Stimulated activated CD4-positive, alpha-beta T cell treated with anti-CD3 and anti-CD28 coated beads, Interleukin-1b, Interleukin-23, amount 100 ng/mL, for 4 hours (primary cell): Measurements from ENCODE around the gene BHLHA15.

ENCODE experiments used
- DNase-seq, 2 donors: peaks; one replicate each; pipeline ENCODE4 v3.0.0-alpha.2; 2020; ENCODE audit warnings: low read depth in 2 of 2

The BHLHA15 gene

DNA sequence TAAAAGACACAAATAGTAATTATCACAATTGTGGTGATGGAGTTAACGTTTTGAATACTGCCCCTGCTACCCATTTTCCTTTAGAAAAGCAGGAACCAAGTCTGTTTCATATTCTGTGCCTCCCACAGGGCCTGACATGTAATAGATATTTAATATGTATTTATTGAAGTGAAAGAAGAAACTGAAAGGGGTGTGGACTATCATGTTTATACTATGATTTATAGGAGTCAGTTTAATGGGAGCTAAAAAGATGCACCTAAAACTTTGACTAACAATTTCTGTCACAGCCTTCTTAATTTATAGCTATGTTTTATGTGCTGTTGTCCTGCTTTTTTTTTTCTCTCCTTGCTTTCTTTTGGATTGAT is 24.1 kb upstream of the BHLHA15 start:
- no peak for DNase-seq

- no peak for DNase-seq
These were observed 21.7 kb upstream of the BHLHA15 start for GRCh38 chr7:98189559-98189958.

GRCh38 chr7:98191668-98192431 is 19.4 kb upstream of the BHLHA15 start:
- DNase-seq = no peak

GRCh38 chr7:98192781-98193457 is 18.3 kb upstream of the BHLHA15 start:
- no peak for DNase-seq

- DNase-seq = no peak
These were observed 17.6 kb upstream of the BHLHA15 start for GRCh38 chr7:98193474-98194180.

DNA sequence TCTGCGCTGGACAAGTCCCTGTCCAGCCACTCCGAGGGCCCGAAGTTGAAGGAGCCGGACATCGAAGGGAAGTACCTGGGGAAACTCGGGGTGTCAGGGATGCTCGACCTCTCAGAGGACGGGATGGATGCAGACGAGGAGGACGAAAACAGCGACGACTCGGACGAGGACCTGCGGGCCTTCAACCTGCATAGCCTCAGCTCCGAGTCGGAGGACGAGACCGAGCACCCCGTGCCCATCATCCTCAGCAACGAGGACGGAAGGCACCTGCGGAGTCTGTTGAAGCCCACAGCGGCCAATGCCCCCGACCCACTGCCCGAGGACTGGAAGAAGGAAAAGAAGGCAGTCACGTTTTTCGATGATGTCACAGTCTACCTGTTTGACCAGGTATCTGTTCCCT is 17.1 kb upstream of the BHLHA15 start:
- no peak for DNase-seq

GRCh38 chr7:98194672-98195457 is 16.4 kb upstream of the BHLHA15 start:
- DNase-seq = no peak

- DNase-seq = no peak
These were observed 14.3 kb upstream of the BHLHA15 start for GRCh38 chr7:98196706-98197605.

DNA sequence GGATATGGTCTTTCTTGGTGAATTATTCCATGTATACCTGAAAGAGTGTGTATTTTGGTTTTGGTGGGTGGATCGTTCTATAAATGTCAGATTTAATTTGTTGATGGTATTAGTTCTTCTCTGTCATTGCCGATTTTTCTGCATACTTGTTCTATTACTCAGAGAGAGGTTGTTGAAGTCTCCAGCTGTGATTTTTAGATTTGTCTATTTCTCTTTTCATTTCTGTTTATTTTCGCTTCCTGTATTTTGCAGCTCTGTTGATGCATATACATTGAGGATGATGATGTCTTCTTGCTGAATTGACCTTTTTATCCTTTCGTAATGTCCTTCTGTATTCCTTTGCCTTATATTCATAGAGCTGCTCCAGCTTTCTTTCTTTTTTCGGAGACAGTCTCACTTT is 12.1 kb upstream of the BHLHA15 start:
- DNase-seq = no peak

DNA sequence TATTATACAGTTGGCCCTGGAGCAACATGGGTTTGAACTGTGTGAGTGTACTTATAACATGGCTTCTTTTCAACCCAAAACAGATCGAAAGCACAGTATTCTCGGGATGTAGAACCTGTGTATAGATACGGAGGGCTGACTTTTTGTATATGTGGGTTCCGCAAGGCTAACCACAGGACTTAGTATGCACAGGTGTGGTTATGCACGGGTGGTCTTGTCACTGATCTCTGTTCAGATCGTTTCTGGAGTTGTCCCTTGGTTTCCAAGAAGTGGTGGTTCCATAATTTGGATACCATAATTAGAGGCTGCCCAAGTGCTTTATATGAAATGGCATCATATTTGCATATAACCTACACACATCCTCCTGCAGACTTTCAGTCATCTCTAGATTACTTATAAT is 10.9 kb upstream of the BHLHA15 start:
- DNase-seq = no peak

DNA sequence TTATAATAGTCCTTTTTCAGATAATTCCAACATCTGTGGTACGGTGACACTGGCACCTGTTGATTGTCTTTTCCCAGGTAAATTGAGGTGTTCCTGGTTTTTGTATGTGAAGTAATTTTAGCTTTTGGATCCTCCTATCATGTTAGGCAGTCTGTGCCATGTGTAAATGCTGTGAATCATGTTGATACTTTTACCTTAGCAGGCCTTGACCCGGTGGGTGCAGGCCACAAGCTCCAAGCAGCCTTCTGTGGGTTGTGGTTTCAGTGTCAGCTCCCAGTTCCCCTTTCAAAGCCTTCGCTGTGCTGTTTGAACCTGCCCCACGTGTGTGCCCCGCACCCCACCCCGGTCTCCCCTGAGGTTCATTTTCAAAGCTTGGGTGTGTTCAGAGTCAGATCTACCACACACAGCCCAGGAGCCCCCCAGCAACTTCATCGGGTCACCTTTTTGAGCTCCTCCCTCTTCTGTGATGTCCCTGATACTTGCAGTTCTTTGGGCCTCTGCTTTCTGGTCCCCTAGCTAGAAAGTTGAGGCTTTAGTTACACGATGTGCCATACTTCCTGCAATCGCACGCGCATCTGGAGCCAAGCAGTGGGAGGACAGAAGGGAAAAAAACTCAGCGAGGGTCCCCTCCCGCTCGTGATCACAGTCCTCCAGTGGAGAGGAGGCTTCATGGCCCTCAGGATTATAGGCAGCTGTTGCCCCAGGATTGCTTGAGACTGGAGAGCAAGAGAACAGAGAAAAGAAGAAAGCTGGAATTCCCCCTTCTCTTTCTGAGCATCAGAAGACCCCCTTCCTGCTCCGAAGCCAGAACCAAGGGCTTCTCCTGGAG is 8.7 kb upstream of the BHLHA15 start:
- peak; percentile 34 to 40 for DNase-seq

DNA sequence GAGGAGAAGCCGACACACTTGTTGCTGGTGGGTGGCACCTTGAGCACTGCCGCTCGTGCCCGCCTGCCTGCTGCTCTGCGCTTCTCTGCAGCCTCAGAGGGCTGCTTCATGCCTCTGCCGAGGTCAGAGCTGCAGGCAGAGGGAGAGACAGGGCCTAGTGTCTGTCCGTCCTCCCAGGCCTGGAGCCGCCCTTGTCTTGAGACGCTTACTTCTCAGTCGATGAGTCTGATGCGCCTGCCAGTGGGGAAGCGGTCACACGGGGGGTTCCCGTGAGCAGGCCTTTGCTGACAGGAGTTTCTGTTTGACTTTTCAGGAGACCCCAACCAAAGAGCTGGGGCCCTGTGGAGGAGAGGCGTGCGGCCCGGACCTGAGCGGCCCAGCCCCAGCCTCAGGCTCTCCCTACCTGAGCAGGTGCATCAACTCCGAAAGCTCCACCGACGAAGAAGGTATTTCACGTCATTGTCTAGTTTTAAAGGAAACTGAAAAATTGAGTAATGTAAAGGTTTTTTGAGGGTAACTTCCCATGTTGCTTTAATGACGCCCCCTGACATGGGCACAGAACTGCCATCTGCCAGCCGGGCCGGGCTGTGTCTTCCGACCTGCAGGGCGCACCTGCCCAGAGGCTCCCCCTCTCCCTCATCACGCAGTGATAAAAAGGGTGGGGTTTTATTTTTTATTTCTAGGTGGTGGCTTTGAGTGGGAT is 7.8 kb upstream of the BHLHA15 start:
- DNase-seq = no peak

DNA sequence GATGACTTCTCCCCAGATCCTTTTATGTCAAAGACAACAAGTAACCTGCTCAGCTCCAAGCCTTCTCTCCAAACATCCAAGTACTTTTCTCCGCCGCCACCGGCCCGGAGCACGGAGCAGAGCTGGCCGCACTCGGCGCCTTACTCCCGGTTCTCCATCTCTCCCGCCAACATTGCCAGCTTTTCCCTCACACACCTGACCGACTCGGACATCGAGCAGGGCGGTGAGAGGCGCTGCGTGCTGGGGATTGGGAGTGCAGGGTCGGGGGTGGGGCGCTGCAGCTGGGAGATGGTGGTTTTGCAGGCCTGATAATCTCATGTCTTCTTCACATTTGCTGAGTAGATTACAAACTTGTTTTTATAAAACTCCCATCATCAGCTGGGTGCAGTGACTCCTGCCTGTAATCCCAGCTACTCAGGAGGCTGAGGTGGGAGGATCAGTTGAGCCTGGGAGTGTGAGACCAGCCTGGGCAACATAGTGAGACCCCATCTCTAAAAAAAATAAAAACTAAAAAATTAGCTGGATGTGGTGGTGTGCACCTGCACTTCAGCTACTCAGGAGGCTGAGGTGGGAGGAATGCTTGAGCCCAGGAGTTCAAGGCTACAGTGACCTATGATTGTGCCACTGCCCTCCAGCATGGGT is 7.2 kb upstream of the BHLHA15 start:
- DNase-seq = no peak

GRCh38 chr7:98204670-98205069 is 6.6 kb upstream of the BHLHA15 start:
- DNase-seq = no peak

GRCh38 chr7:98205162-98205845 is 5.9 kb upstream of the BHLHA15 start:
- no peak for DNase-seq

DNA sequence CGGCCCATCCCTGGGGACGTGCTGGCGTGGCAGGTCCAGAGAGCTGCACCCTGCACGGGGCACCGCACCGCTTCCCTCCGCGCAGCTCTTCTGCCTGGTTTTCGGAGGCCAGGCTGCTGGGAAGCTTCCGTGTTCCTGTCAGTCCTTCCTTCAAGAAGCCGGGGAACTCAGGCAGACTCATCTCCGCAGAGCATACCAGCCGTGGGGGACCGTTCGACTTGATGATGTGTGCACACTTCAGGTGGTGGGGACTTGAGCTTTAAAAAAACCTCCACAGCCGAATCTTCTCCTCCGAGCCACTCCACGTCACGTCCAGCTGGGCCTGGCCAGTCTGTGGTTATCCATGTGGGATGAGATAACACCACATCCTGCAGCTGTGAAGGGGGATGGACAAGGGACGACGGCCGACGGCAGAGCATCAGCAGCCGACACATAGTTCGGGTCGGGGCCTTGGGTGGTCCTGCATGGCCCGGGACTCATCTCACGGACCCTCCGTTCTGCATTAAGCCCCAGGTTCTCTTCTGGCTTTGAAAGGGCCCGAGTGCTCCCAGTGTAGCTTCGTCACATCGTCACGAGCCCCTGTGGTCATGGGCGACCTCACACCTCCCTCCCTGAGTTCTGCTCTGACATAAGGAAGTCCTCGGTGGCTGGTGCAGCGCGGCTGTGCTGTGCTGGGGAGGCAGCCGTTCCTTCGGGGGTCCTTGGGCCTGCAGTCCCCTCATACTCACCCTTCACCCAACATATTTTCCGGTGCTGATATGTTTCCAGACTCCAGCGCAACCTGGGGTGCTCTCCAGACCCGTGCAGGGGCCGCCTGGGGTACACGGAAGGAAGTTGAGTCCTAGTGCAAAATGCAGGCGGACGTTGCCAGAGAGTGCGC is 4.5 kb upstream of the BHLHA15 start:
- no peak for DNase-seq

DNA sequence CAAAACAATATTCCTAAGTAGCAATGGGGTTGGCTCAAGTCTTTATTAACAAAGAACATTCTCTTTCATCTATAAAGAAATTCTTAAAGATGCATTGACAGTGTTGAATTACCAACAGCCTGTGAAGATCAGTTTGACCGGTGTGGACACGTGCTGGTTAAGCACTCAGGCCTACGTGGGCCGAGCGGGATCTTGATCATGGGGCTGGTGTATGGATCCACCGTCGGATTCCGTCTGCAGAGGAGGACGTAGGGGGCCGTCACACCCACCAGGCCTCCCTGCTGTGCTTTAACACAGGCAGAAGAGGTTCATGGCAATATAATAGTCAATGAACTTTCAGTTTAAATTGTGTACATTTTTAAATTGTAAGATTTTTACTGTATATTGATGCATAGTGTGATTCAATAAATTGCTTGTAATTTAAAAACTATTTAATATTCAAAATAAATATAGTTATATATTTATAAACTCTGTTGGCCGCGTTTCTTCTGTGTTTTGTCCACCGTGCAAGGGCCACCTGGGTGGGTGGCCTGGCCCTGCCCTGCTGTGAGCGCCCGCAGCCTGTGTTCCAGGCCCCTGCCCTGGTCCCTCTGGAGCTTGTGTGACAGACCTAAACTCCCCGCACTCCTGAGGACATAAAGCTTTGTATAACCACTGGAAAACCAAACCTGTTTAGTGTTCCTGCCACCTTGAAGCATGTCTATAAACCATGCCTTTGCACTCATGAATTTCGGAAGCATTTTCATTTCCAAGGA is 1.9 kb upstream of the BHLHA15 start:
- no peak for DNase-seq
